K562 (cell line): Measurements from ENCODE around the gene TMEM63C. TPM values are rescaled to one million over a fixed set of nuclear protein-coding genes. Genes with fewer than 3 reads are reported as not detected.
A peak's percentile ranks its signal among the peaks of the same experiment; 100 is the strongest.

Experiments
- CREM ChIP-seq: IDR thresholded peaks from 2 replicates; pipeline ENCODE4 v1.6.1; 2014; ENCODE audit warnings: antibody characterized with exemption, low read depth
- CXXC5 ChIP-seq: fragments of 250-450 bp; sonication (Bioruptor Pico); IDR thresholded peaks from 2 replicates; pipeline ENCODE4 v1.8.0; 2022; ENCODE audit warnings: inconsistent platforms, mild to moderate bottlenecking, moderate library complexity
- FUS ChIP-seq: fragments of 200-400 bp; formaldehyde crosslinking; optimal IDR thresholded peaks from 2 replicates; pipeline ENCODE3; 2017; ENCODE audit warnings: low read depth, low read length
- HMGN3 ChIP-seq: IDR thresholded peaks from 2 replicates; pipeline ENCODE4 v1.6.1; 2011; ENCODE audit warnings: borderline replicate concordance, low read depth, mild to moderate bottlenecking, mixed read lengths, low read length; ENCODE audit not compliant: insufficient read length; ENCODE audit errors: extremely low read depth
- HOXB6 ChIP-seq: fragments of 250-450 bp; sonication (Bioruptor Pico); IDR thresholded peaks from 2 replicates; pipeline ENCODE4 v1.5.1; 2022; ENCODE audit warnings: mild to moderate bottlenecking, borderline replicate concordance
- MAZ ChIP-seq, 2 experiments: fragments of 450-650 bp in 1 of 2; sonication (generic) in 1 of 2; formaldehyde crosslinking; IDR thresholded peaks in 1 of 2; conservative IDR thresholded peaks in 1 of 2; 2 replicates each; pipeline versions ENCODE4 v1.4.0 to v1.5.0; 2020; ENCODE audit warnings: mild to moderate bottlenecking in 1 of 2, missing genetic modification reagents in 1 of 2
- MIER1 ChIP-seq: fragments of 450-650 bp; IDR thresholded peaks from 2 replicates; pipeline ENCODE4 v1.6.1; 2016; ENCODE audit warnings: antibody characterized with exemption, mild to moderate bottlenecking, low read depth
- NFATC3 ChIP-seq: fragments of 450-650 bp; IDR thresholded peaks from 2 replicates; pipeline ENCODE4 v1.6.1; 2017; ENCODE audit warnings: mild to moderate bottlenecking
- SIN3A ChIP-seq, 2 experiments: fragments of 150-350 bp in 1 of 2; IDR thresholded peaks; 2 replicates each; pipeline ENCODE4 v1.6.1; 2011 to 2016; ENCODE audit warnings: borderline replicate concordance in 2 of 2, low read depth in 2 of 2, low read length in 2 of 2, mild to moderate bottlenecking in 2 of 2, moderate library complexity in 2 of 2; ENCODE audit not compliant: control insufficient read depth in 1 of 2
- SUPT5H ChIP-seq: fragments of 450-650 bp; IDR thresholded peaks from 2 replicates; pipeline ENCODE4 v1.6.1; 2016
- ZNF232 ChIP-seq: sonication (generic); formaldehyde crosslinking; IDR thresholded peaks from 2 replicates; pipeline ENCODE4 v1.8.0; 2022; ENCODE audit warnings: mild to moderate bottlenecking, missing genetic modification reagents
- ZNF766 ChIP-seq: fragments of 200-800 bp; sonication (Bioruptor generic); conservative IDR thresholded peaks from 2 replicates; pipeline ENCODE4 v1.6.1; 2016; ENCODE audit warnings: missing genetic modification characterization, missing compliant biosample characterization
- polyA plus RNA-seq, 8 experiments: library from polyadenylated mRNA; depleted of rRNA in 4 of 8; stranded (reverse) in 5 of 8; unstranded in 3 of 8; fragments of >200 nt; fragmentation: Nextera tagmentation in 2 of 8; fragmentation: Illumina TruSeq in 1 of 8; extraction: Ambion mirVana in 2 of 8; extraction: Trizol in 1 of 8; gene quantifications; 2 replicates each; pipeline versions ENCODE4 v1.2.1 to v1.2.3, GENCODE V29; 2011 to 2014; ENCODE audit warnings: inconsistent platforms in 1 of 8, missing spikeins in 1 of 8
- total RNA-seq, 7 experiments: library from RNA; depleted of rRNA in 6 of 7; stranded (reverse); fragments of >200 nt in 6 of 7; fragmentation: Illumina TruSeq in 2 of 7; extraction: Trizol in 2 of 7; gene quantifications; 2 replicates each; pipeline versions ENCODE4 v1.2.1 to v1.2.3, GENCODE V29; 2011 to 2021; ENCODE audit warnings: low replicate concordance in 1 of 7
- TF ChIP-seq, protein P1 (sequence below), 2 experiments: fragments of 450-650 bp in 1 of 2; sonication (generic) in 1 of 2; formaldehyde crosslinking in 1 of 2; IDR thresholded peaks; 2 replicates each; pipeline versions ENCODE4 v1.7.1 to v1.9.0; 2016 to 2022; ENCODE audit warnings: inconsistent platforms in 1 of 2, mild to moderate bottlenecking in 1 of 2, missing genetic modification reagents in 1 of 2
- TF ChIP-seq, protein P2 (sequence below), 2 experiments: fragments of 450-650 bp; IDR thresholded peaks; 2 replicates each; pipeline ENCODE4 v1.6.1; 2018; ENCODE audit warnings: mild to moderate bottlenecking in 2 of 2, low read depth in 1 of 2; ENCODE audit not compliant: partially characterized antibody in 2 of 2

Gene TMEM63C
- total and polyA plus RNA-seq, 9 of the 15 experiments (the other 6 are each of a cell fraction or from before 2014, with no cell fraction given): 0.07 TPM; not detected in 8

DNA sequence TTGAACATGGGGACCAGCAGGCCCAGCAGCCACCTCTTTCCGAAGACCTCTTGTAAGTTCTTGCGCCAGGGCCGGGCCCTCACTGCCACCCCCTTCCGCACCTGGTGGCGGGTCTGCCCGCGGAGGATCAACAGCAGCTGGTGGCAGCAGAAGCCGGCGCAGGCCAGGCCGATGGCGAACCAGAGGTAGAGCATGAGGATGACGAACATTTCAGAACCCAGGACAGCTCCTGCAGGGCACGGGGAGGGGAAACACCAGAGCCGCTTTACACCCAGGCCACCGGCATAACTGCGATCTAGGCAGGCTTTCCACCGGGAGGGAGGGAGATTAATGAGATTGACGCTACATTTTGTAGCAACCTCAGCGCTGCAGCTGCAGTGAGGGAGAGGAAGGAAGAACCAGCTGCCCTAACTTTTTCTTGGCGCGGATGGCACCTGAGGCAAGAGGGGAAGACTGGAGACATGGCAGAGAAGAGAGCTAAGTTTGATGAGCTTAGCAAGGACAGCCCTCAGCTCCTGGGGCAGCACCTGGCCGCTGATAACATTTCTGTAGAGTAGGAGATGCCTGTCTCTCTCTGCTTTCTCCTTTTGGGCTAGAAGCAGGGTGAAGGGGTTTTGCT lies 47.8 kb upstream of the TMEM63C start (continued):
- TF ChIP-seq, protein P1, sequence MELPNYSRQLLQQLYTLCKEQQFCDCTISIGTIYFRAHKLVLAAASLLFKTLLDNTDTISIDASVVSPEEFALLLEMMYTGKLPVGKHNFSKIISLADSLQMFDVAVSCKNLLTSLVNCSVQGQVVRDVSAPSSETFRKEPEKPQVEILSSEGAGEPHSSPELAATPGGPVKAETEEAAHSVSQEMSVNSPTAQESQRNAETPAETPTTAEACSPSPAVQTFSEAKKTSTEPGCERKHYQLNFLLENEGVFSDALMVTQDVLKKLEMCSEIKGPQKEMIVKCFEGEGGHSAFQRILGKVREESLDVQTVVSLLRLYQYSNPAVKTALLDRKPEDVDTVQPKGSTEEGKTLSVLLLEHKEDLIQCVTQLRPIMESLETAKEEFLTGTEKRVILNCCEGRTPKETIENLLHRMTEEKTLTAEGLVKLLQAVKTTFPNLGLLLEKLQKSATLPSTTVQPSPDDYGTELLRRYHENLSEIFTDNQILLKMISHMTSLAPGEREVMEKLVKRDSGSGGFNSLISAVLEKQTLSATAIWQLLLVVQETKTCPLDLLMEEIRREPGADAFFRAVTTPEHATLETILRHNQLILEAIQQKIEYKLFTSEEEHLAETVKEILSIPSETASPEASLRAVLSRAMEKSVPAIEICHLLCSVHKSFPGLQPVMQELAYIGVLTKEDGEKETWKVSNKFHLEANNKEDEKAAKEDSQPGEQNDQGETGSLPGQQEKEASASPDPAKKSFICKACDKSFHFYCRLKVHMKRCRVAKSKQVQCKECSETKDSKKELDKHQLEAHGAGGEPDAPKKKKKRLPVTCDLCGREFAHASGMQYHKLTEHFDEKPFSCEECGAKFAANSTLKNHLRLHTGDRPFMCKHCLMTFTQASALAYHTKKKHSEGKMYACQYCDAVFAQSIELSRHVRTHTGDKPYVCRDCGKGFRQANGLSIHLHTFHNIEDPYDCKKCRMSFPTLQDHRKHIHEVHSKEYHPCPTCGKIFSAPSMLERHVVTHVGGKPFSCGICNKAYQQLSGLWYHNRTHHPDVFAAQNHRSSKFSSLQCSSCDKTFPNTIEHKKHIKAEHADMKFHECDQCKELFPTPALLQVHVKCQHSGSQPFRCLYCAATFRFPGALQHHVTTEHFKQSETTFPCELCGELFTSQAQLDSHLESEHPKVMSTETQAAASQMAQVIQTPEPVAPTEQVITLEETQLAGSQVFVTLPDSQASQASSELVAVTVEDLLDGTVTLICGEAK (IDR thresholded peaks at IDR 0.05): no peak
- TF ChIP-seq, protein P1 (CRISPR knock-in tag; IDR thresholded peaks at IDR 0.05): no peak
- TF ChIP-seq HOXB6 (CRISPR knock-in tag) (no peak), FUS (no peak), MAZ (CRISPR knock-in tag; conservative IDR thresholded peaks at IDR 0.05 in 1 of 2, IDR thresholded peaks at IDR 0.05 in 1 of 2) (peak in 1 of 2 experiments; percentile 43; a peak in 1 of 4 replicates), CXXC5 (0 out of 2 replicates have a peak, but pooled peaks have one; percentile 17), NFATC3 (no peak), CREM (peak; percentile 72), HMGN3 (no peak), ZNF232 (CRISPR knock-in tag) (no peak), SIN3A (IDR thresholded peaks at IDR 0.05; ENCODE audit: borderline replicate concordance in 2 of 2, control insufficient read depth in 1 of 2, low read depth in 2 of 2, low read length in 2 of 2) (0 out of 4 replicates have a peak, but pooled peaks of 1 of the 2 experiments have one; percentile 41), SUPT5H (no peak), MIER1 (peak; percentile 94), ZNF766 (CRISPR knock-in tag) (0 out of 2 replicates have a peak, but pooled peaks have one; percentile 46)
- TF ChIP-seq, protein P2, sequence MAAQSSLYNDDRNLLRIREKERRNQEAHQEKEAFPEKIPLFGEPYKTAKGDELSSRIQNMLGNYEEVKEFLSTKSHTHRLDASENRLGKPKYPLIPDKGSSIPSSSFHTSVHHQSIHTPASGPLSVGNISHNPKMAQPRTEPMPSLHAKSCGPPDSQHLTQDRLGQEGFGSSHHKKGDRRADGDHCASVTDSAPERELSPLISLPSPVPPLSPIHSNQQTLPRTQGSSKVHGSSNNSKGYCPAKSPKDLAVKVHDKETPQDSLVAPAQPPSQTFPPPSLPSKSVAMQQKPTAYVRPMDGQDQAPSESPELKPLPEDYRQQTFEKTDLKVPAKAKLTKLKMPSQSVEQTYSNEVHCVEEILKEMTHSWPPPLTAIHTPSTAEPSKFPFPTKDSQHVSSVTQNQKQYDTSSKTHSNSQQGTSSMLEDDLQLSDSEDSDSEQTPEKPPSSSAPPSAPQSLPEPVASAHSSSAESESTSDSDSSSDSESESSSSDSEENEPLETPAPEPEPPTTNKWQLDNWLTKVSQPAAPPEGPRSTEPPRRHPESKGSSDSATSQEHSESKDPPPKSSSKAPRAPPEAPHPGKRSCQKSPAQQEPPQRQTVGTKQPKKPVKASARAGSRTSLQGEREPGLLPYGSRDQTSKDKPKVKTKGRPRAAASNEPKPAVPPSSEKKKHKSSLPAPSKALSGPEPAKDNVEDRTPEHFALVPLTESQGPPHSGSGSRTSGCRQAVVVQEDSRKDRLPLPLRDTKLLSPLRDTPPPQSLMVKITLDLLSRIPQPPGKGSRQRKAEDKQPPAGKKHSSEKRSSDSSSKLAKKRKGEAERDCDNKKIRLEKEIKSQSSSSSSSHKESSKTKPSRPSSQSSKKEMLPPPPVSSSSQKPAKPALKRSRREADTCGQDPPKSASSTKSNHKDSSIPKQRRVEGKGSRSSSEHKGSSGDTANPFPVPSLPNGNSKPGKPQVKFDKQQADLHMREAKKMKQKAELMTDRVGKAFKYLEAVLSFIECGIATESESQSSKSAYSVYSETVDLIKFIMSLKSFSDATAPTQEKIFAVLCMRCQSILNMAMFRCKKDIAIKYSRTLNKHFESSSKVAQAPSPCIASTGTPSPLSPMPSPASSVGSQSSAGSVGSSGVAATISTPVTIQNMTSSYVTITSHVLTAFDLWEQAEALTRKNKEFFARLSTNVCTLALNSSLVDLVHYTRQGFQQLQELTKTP (IDR thresholded peaks at IDR 0.05; ENCODE audit: low read depth in 1 of 2, partially characterized antibody in 2 of 2): peak in 1 of 2 experiments; percentile 34
